Stimulated activated CD4-positive, alpha-beta T cell treated with anti-CD3 and anti-CD28 coated beads, Interleukin-1b, Interleukin-23, amount 100 ng/mL, for 24 hours (primary cell): Measurements from ENCODE around the gene HMCN1.
"Not testable (repeated sequence)": the region's sequence is repeated elsewhere in the genome, so short reads cannot be mapped to it uniquely, and the experiment has no call there.

Experiments used
- DNase-seq, 4 experiments: peaks; one replicate each; pipeline ENCODE4 v3.0.0-alpha.2; 2020; ENCODE audit warnings: low read depth in 4 of 4, low spot score in 1 of 4

Gene HMCN1

GRCh38 chr1:185739967-185740366, 5.8 kb downstream of the HMCN1 start:
- DNase-seq, result no peak

- DNase-seq, result no peak
Measured at GRCh38 chr1:185741551-185741950, 7.4 kb downstream of the HMCN1 start.

GRCh38 chr1:185742403-185742802, 8.2 kb downstream of the HMCN1 start:
- no peak for DNase-seq

DNA sequence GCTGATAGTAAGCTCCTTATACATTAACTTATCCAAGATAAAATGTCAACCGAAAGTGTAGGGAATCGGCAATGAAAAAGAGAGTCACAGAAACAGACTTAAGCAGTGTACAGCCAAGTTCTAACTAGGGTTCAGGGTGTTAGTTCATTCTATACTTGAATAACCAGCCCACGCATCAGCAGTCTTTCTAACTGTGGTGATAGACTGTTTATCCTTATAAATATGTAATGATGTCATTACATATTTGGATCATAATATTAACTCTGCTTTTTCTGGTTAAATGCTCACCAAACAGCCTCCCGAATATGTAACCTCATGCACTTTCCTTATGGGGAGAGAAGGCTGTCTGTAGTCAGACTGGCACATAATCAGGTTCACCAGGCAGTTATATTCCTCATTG, 11.0 kb downstream of the HMCN1 start:
- DNase-seq, result no peak

DNA sequence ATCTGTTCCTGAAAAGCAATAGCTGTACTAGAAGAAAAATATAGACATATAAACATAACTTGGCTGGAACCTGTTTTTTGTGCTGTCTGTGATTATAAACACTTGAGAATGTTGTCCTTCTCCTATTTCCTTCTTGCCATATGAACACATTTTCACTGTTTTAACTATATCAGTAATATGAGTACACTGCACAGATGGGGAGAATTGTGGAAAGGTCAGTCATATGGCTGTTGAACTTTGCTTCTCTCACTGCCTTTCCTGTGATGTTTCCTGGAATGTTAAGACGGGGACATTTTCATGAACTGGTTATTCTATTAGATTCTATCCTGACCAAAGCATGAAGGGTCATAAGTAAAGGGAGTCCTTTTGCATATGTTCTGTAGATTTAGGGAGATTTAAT, 24.9 kb downstream of the HMCN1 start:
- DNase-seq, result no peak

GRCh38 chr1:185761841-185762240, 27.6 kb downstream of the HMCN1 start:
- DNase-seq, result no peak

- DNase-seq, result no peak
Measured at GRCh38 chr1:185767508-185768120, 33.4 kb downstream of the HMCN1 start.

- DNase-seq, result no peak
Measured at GRCh38 chr1:185768371-185768770, 34.2 kb downstream of the HMCN1 start.

DNA sequence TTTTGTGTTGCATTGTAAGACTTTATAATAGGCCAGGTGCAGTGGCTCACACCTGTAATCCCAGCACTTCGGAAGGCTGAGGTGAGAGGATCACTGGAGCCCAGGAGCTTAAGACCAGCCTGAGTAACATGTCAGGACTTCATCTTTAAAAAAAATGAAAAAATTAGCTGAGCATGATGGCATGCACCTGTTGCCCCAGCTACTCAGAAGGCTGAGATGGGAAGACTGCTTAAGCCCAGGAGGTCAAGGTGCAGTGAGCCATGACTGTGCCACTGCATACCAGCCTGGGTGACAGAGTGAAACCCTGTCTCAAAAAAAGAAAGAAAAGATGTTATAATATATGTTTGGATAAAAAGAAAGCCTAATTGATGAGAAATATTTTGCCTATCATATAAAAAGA, 34.9 kb downstream of the HMCN1 start:
- no peak for DNase-seq

DNA sequence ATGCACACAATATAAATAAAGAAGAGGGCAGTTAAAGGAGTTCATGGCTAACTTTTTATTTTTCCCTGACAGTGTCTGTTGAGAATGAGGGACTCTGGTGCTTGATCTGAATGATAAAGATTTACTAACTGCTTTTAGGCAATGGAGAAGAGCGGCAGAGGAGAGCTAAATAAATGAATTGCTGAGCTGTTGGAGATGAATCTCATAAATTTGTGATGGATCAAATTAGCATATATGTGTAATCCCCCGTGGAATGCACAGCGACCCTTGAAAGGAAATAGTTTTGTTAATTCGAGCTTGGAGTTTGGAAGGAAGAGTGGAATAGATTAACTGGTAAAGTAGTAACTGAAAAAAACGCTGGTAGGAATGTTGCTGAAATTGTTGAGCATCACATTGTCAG, 40.2 kb downstream of the HMCN1 start:
- no peak for DNase-seq

- DNase-seq, result no peak
Measured at GRCh38 chr1:185775501-185775900, 41.3 kb downstream of the HMCN1 start.

GRCh38 chr1:185776522-185776921, 42.3 kb downstream of the HMCN1 start:
- no peak for DNase-seq

DNA sequence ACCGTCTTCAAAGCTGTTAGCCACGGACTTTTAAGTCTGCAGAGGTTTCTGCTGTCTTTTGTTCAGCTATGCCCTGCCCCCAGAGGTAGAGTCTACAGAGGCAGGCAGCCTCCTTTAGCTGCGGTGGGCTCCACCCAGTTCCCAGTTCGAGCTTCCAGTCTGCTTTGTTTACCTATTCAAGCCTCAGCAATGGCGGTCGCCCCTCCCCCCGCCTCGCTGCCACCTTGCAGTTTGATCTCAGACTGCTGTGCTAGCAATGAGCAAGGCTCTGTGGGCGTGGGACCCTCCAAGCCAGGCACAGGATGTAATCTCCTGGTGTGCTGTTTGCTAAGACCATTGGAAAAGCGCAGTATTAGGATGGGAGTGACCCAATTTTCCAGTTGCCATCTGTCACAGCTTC, 49.7 kb downstream of the HMCN1 start:
- DNase-seq, result not testable (repeated sequence)

- DNase-seq, result no peak
Measured at GRCh38 chr1:185785586-185785985, 51.4 kb downstream of the HMCN1 start.

GRCh38 chr1:185786524-185786923, 52.3 kb downstream of the HMCN1 start:
- DNase-seq, result no peak

GRCh38 chr1:185787238-185787637, 53.0 kb downstream of the HMCN1 start:
- DNase-seq, result no peak

- DNase-seq, result no peak
Measured at GRCh38 chr1:185788386-185788785, 54.2 kb downstream of the HMCN1 start.

- DNase-seq, result no peak
Measured at GRCh38 chr1:185789501-185790193, 55.5 kb downstream of the HMCN1 start.

GRCh38 chr1:185790194-185790735, 56.1 kb downstream of the HMCN1 start:
- no peak for DNase-seq

GRCh38 chr1:185792040-185792439, 57.8 kb downstream of the HMCN1 start:
- no peak for DNase-seq

DNA sequence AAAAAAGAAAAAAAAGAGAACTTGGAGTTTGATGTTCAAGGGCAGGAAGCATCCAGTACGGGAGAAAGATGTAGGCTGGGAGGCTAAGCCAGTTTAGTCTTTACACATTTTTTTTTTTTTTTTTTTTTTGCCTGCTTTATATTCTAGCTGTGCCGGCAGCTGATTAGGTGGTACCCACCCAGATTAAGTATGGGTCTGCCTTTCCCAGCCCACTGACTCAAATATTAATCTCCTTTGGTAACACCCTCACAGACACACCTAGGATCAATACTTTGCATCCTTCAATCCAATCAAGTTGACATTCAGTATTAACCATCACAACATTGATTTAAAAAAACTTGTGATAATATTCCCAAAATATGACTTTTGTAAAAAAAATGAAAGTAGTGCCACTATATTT, 60.3 kb downstream of the HMCN1 start:
- not testable (repeated sequence) for DNase-seq

DNA sequence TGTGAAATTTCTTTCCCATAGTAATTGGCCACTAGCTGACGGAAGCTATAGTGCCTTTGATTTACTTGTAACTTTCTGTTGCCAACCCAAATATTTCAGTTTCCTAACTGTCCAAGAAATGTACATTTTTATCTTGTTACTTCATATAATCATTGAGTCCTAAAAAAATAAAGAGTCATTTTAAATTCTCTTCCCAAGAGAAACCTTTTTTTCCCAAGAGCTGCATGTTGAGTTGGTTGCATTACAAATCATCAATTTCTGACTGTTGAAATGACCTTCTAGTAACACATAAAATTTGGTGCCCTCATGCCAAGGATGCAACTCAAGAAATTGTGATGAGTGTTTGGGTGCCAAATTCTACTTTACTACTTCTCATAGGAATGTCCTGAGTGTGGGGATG, 61.0 kb downstream of the HMCN1 start:
- DNase-seq, result no peak

GRCh38 chr1:185798505-185798904, 64.3 kb downstream of the HMCN1 start:
- no peak for DNase-seq
